Measurements from ENCODE around the gene USP25. TPM values are rescaled to one million over a fixed set of nuclear protein-coding genes. Genes with fewer than 3 reads are reported as not detected.

USP25 gene
- total RNA-seq, 1 experiment from 2014 or later, result 35.1 TPM

- no peaks in the 10 kb centered on the region for H3K4me1 ChIP-seq (ENCODE audit: insufficient read depth, low read length)
- H4K8ac ChIP-seq (replicated peaks; ENCODE audit: insufficient read length, low read depth, low read length), result no peak overlapping the region
- no peak overlapping the region for H3K14ac ChIP-seq (ENCODE audit: insufficient read depth, low read length)
- no peaks in the 10 kb centered on the region for H3K27me3 ChIP-seq (ENCODE audit: insufficient read depth, low read length)
- H4K20me1 ChIP-seq (ENCODE audit: control insufficient read depth, insufficient read depth, insufficient read length), result no peaks in the 10 kb centered on the region
- no peak overlapping the region for H3T11ph ChIP-seq (ENCODE audit: low read length)
- no peak overlapping the region for H3K27ac ChIP-seq (ENCODE audit: insufficient read length, low read depth, low read length)
- no CpG with 5 or more reads among the region's 4 CpGs for WGBS (ENCODE audit: extremely low coverage, insufficient read length, low lambda C conversion rate)
- Mint-ChIP-seq H3K9me3 (no peaks in the 10 kb centered on the region), H3K36me3 (ENCODE audit: insufficient read depth in 1 of 3, low read depth in 3 of 3) (peaks cover 2 to 19% (median 11%) of the 10 kb centered on the region in 3 experiments; a peak in 5 of 7 replicates), H3K27ac (no peak overlapping the region), H3K4me1 (no peaks in the 10 kb centered on the region), H3K4me3 (no peak overlapping the region), H3K27me3 (ENCODE audit: low read depth) (no peaks in the 10 kb centered on the region)
- H2BK15ac ChIP-seq (ENCODE audit: low read depth, low read length), result no peak overlapping the region
- H3K23me2 ChIP-seq (ENCODE audit: insufficient read length, low read depth, low read length, poor library complexity, severe bottlenecking), result no peaks in the 10 kb centered on the region
- no peak overlapping the region for H4K91ac ChIP-seq (ENCODE audit: insufficient read length, low read depth, low read length)
- H2BK120ac ChIP-seq (ENCODE audit: low read depth, low read length, poor library complexity, severe bottlenecking), result no peak overlapping the region
- no peak overlapping the region for H2BK20ac ChIP-seq (ENCODE audit: low read depth, low read length, poor library complexity, severe bottlenecking)
- H3K23ac ChIP-seq (ENCODE audit: insufficient read length, low read depth, low read length), result no peak overlapping the region
- H3K79me2 ChIP-seq (ENCODE audit: insufficient read depth, low read length), result no peaks in the 10 kb centered on the region
- H3K9ac ChIP-seq (ENCODE audit: extremely low read depth, insufficient read length, low read length), result no peak overlapping the region
- H2AFZ ChIP-seq (ENCODE audit: low read length), result no peak overlapping the region
- no peak overlapping the region for H3K18ac ChIP-seq (ENCODE audit: insufficient read length, low read depth, low read length)
- no peaks in the 10 kb centered on the region for H3K79me1 ChIP-seq (ENCODE audit: insufficient read depth, low read depth, low read length, poor library complexity, severe bottlenecking)
- H3K9me3 ChIP-seq (ENCODE audit: control insufficient read depth, low read depth, low read length), result no peaks in the 10 kb centered on the region
- H3K4ac ChIP-seq (ENCODE audit: low read depth, low read length), result no peak overlapping the region
- H3K56ac ChIP-seq (ENCODE audit: insufficient read length, low read depth, low read length), result no peak overlapping the region
- no peak overlapping the region for H3K4me2 ChIP-seq (ENCODE audit: insufficient read depth, insufficient read length, low read length)
- no peak for TF ChIP-seq CTCF (conservative IDR thresholded peaks at IDR 0.05)
- H2AK5ac ChIP-seq (ENCODE audit: insufficient read length, low read length), result no peak overlapping the region
- H4K5ac ChIP-seq (ENCODE audit: insufficient read length, low read depth, low read length), result no peak overlapping the region
- no peak overlapping the region for H2BK12ac ChIP-seq (ENCODE audit: insufficient read length, low read depth, low read length)
- no peak for DNase-seq
- H2BK5ac ChIP-seq (ENCODE audit: insufficient read length, low read length), result no peak overlapping the region
These were observed 107.9 kb downstream of the USP25 start for GRCh38 chr21:15837645-15838044.
